Fibroblast of upper back skin (primary cell): ENCODE results near the gene ERAL1.
"Not testable (repeated sequence)": the region's sequence is repeated elsewhere in the genome, so short reads cannot be mapped to it uniquely, and the experiment has no call there.

Experiments
- DNase-seq: peaks from one replicate; pipeline ENCODE4 v3.0.0-alpha.2; 2013

Gene ERAL1

DNA sequence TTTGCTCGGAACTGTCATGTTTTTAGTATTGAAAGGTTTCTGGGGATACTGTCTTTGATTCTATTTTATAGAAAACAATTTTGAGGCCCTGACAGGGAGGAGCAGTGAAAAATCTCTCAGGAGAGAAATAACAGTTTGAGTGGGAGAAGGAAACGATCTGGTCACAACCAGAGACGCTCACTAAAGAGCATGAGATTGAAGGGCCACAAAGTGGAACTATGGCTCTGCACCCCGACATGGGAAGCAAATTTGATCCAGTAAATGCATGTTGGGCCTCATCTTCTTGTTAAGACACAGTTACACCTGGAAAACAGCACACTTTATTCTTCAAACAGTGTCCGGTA, 492 bp downstream of the ERAL1 start:
- DNase-seq = no peak

DNA sequence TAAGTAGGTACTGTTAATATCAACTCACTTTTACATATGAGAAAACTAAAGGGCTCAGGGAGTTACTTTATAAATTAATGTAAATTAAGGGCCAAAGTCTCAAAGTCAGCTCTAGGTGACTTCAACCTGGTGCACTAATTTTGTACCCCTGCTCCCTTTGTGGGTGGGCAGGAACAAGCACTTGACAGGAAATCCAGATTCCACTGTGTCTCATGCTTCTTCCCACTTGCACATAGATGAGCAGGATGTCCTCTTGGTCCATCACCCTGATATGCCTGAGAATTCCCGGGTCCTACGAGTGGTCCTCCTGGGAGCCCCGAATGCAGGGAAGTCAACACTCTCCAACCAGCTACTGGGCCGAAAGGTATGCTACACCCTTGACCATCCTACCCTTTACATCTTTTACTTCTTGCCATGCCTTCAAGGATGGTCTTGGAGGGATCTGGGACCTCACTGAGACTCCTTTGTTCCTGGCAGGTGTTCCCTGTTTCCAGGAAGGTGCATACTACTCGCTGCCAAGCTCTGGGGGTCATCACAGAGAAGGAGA, 1.3 kb downstream of the ERAL1 start:
- DNase-seq = no peak

DNA sequence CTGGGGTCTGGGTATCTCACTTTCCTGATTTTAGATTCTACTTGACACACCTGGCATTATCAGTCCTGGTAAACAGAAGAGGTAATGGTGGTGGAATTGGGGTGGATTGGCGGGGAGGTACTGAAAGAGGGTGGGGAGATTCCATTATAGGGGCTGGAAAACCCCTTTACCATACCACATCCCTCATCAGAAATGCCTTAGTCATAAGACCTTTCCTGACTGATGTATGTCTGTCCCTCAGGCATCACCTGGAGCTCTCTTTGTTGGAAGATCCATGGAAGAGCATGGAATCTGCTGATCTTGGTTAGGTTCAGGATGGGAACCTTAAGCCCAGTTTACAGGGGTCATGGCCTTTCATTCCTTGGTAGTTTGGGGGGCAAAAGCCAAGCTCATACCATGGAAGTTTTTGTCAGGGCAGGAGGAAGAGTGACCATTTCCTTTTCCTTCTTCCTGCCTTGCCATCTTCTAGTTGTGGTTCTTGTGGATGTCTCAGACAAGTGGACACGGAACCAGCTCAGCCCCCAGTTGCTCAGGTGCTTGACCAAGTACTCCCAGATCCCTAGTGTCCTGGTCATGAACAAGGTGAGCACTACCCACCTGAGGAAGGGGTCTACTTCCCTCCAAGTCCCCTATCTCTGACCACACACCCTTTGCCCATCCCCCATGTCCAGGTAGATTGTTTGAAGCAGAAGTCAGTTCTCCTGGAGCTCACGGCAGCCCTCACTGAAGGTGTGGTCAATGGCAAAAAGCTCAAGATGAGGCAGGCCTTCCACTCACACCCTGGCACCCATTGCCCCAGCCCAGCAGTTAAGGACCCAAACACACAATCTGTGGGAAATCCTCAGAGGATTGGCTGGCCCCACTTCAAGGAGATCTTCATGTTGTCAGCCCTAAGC, 3.3 kb downstream of the ERAL1 start:
- no peak for DNase-seq

DNA sequence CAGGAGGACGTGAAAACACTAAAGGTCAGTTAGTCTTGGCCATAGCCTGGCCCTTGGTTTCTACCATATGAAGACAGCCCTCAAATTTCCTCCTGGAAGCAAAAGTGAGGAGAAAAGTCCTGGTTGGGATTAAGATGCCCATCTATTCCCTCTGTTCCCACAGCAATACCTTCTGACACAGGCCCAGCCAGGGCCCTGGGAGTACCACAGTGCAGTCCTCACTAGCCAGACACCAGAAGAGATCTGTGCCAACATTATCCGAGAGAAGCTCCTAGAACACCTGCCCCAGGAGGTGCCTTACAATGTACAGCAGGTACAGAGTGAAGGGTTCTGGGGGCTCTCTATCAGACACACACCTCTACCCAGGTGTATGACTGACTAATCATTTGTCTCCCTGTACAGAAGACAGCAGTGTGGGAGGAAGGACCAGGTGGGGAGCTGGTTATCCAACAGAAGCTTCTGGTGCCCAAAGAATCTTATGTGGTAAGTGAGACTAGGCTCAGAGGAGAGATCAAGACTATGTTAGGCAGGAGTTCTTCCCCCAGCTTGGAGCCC, 4.1 kb downstream of the ERAL1 start:
- no peak for DNase-seq

- no peak for DNase-seq
These were observed 5.6 kb downstream of the ERAL1 start for GRCh38 chr17:28860363-28860808.

- no peak for DNase-seq
These were observed 6.8 kb downstream of the ERAL1 start for GRCh38 chr17:28861393-28862203.

DNA sequence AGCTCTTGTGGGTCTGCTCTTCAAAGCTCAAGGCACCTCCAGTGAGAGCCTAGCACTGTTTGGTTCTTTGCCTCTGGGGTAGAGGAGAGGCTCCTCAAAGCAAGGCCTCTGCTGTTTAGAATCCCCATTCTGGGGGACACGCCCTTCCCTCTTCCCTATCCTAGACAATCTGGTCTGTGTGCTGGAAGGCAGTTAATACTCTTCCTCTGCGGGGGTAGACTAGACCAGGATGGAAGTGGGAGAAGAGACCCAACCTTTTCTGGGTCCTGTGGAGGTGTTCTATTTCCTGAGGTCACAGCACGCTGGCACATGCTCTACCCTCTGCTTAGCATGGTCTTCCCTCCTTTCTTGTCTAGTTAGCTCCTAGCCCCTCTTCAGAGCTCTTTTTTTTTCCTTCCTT, 7.7 kb downstream of the ERAL1 start:
- no peak for DNase-seq

DNA sequence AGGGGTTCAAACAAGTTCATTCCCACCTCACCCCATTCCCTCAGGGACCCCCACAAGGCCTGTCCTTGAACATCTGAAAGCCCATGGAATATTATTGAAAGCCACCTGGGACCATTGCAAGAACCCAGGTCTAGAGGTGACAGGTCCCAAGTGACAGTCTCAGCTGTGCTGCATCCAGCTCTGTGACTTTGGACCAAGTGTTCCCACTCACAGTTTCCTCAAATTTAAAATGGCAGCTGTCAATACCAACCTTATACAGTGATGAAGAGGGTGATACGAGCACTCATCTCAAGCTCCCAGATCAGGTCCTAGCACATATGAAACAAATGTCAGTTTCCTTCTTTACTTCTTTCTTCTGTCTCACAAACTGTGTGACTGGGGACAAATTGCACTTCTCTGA, 9.1 kb downstream of the ERAL1 start:
- DNase-seq = no peak

GRCh38 chr17:28864991-28865849, 10.4 kb downstream of the ERAL1 start:
- no peak for DNase-seq

DNA sequence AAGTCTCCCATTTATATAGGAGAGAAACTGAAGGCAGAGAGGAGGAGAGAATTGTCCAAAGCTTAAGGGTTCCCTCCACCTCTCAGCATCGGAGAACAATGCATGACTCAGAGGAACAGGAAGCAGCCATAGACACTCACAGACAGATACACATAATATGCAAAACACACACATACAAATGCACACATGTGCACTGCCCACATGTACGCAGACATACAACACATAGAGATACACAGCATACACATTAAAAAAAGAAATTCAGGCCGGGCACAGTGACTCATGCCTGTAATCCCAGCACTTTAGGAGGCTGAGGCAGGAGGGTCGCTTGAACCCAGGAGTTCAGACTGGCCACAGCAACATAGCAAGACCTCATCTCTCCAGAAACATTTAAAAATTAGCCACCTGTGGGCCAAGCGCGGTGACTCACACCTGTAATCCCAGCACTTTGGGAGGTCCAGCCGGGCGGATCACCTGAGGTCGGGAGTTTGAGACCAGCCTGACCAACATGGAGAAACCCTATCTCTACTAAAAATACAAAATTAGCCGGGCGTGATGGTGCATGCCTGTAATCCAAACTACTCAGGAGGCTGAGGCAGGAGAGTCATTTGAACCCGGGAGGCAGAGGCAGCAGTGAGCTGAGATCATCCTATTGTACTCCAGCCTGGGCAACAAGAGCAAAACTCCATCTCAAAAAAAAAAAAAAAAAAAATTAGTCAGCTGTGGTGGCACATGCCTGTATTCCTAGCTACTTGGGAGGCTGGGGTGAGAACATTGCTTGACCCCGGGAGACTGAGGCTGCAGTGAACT, 11.3 kb downstream of the ERAL1 start:
- peak; percentile 20 for DNase-seq

DNA sequence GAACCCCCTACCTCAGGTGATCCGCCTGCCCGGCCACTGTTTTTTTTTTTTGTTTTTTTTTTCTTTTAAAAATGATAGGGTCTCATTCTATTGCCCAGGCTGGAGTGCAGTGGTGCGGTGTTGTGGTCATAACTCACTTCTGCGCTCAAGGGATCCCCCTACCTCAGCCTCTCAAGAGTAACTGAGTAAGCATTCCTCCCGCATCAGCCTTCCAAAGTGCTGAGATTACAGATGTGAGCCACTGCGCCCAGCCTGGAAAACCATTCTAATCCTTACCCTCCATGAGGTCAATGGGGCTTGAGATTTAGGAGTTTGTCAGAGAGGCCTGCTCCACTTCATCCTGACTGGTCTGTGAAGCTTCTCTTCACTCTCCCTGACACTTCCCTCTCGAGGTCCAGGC, 12.5 kb downstream of the ERAL1 start:
- DNase-seq = no peak

DNA sequence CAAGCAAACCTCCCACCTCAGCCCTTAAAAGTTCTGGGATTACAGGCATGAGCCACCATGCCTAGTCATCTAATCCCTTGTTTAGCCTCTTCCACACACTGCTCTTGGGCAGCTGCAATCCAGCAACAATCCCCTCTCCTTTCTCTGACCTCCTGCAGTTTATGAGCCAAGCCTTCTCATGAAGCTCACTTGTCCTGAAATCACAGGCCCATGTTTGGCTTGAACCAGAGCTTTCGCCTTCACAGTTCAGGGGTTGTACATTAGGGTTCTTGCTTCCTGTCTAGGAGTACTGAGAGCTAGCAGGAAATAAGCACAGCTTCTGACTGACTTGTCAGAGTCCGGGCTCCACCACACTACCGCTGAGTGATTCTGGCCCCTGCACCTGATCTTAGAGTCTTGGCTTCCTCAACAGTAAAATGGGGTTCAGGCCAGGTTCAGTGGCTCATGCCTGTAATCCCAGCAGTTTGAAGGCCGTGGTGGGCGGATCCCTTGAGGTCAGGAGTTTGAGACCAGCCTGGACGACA, 16.3 kb downstream of the ERAL1 start:
- DNase-seq = no peak

DNA sequence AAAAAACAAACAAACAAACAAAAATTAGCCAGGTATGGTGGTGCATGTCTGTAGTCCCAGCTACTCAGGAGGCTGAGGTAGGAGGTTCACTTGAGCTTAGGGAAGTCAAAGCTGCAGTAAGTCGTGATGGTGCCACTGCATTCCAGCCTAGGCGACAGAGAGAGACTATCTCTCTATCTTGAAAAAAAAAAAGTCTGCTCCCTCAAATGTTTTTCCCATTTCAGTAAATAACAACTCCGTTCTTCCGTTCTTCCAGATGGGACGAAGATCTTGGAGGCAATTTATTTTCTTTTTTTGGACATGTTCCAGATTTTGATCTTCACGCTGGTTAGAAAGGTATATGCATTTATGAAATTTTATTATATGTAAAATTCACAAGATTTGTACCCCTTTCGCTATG, 19.0 kb downstream of the ERAL1 start:
- no peak for DNase-seq

DNA sequence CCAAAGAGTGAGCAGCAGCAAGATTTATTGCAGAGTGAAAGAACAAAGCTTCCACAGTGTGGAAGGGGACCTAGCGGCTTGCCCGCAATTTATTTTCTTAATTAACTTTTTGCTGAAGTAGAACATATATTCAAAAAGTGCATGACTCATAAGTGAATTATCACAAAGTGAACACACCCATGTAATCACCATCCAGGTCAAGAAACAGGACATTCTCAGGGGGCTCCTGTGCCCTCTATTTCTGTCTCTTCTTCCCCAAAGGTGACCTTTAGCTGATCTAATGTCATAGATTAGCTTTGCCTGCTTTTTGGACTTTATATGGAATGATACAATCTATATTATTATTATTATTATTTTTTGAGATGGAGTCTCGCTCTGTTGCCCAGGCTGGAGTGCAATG, 19.9 kb downstream of the ERAL1 start:
- DNase-seq = no peak

DNA sequence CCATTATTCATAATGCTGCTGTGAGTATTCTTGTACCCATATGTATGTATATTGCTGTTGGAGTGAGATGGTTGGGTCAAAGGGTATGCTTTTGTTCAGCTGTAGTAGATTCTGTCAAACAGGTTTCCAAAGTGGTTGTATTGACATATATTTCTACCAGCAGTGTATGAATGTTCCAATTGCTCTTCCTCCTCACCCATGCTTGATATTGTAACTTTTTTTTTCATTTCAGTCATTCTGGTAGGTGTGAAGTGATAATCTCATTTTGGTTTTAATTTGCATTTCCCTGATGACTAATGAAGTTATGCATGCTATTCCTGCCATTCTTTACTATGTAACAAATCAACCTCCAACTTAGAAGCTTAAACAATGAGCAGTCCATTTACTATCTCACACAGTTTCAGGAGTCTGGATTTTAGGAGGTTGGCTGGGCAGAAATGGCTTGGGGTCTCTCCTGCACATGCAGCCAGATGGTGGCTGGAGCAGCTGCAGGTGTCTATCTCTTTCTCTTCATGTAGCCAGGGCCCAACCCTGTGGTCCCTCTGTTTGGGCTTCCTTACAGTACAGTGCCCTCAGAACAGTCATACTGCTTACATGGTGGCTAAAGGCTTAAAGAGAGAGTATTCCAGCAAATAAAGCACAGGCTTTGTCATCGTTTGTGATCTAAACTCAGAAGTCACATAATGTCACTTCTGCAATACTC, 21.2 kb downstream of the ERAL1 start:
- no peak for DNase-seq

GRCh38 chr17:28877150-28877711, 22.4 kb downstream of the ERAL1 start:
- not testable (repeated sequence) for DNase-seq

GRCh38 chr17:28878158-28878910, 23.5 kb downstream of the ERAL1 start:
- no peak for DNase-seq

GRCh38 chr17:28878981-28879380, 24.2 kb downstream of the ERAL1 start:
- DNase-seq = peak; percentile 39

- DNase-seq = no peak
These were observed 25.2 kb downstream of the ERAL1 start for GRCh38 chr17:28879886-28880571.
